Tibial nerve (tissue), 3 donors: ENCODE data around the gene TGM3.

Experiments used
- POLR2A ChIP-seq, 2 donors: fragments of 450-650 bp; IDR thresholded peaks; one replicate each; pipeline ENCODE4 v1.6.1; 2017; ENCODE audit warnings: antibody characterized with exemption in 2 of 2, mild to moderate bottlenecking in 2 of 2, moderate library complexity in 2 of 2
- TF ChIP-seq, protein P1 (sequence below), 5 experiments: fragments of 200-600 bp in 3 of 5; fragments of 450-650 bp in 2 of 5; sonication (generic) in 3 of 5; IDR thresholded peaks; one replicate each; pipeline ENCODE4 v1.5.1; 2016 to 2019; ENCODE audit warnings: antibody characterized with exemption in 5 of 5, mild to moderate bottlenecking in 3 of 5, moderate library complexity in 2 of 5

- TF ChIP-seq, protein P1, sequence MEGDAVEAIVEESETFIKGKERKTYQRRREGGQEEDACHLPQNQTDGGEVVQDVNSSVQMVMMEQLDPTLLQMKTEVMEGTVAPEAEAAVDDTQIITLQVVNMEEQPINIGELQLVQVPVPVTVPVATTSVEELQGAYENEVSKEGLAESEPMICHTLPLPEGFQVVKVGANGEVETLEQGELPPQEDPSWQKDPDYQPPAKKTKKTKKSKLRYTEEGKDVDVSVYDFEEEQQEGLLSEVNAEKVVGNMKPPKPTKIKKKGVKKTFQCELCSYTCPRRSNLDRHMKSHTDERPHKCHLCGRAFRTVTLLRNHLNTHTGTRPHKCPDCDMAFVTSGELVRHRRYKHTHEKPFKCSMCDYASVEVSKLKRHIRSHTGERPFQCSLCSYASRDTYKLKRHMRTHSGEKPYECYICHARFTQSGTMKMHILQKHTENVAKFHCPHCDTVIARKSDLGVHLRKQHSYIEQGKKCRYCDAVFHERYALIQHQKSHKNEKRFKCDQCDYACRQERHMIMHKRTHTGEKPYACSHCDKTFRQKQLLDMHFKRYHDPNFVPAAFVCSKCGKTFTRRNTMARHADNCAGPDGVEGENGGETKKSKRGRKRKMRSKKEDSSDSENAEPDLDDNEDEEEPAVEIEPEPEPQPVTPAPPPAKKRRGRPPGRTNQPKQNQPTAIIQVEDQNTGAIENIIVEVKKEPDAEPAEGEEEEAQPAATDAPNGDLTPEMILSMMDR (IDR thresholded peaks at IDR 0.05): no peak
- TF ChIP-seq POLR2A (IDR thresholded peaks at IDR 0.05): no peak
These were observed 35.6 kb upstream of the TGM3 start for GRCh38 chr20:2260250-2260649.
